PC-3 (cell line): ENCODE data around the gene RPRD1A. TPM values are rescaled to one million over a fixed set of nuclear protein-coding genes. Genes with fewer than 3 reads are reported as not detected.

ENCODE experiments used
- ATAC-seq: fragments of 200-7000 bp; cut with Tn5 transposase; 2 replicates; pipeline ENCODE4 v1.9.1; 2020; ENCODE audit warnings: mild to moderate bottlenecking, moderate library complexity
- BruUV-seq: library from RNA; stranded (reverse); fragments of 400-500 nt; replicated peaks from 2 replicates; lab custom pipeline; 2021; lab: Mats Ljungman, UMichigan
- CTCF ChIA-PET: fragments of 300-600 bp; sonication (Branson Sonifier 250); formaldehyde crosslinking; loops from one replicate; lab custom pipeline; 2022; ENCODE audit warnings: antibody characterized with exemption; lab: Charles Lee
- POLR2A ChIA-PET: fragments of 300-600 bp; sonication (Branson Sonifier 250); formaldehyde crosslinking; loops from one replicate; lab custom pipeline; 2022; ENCODE audit warnings: antibody characterized with exemption; ENCODE audit not compliant: unreplicated experiment; lab: Charles Lee
- DNase-seq: peaks from one replicate; pipeline ENCODE4 v3.0.0-alpha.2; 2015
- H2AFZ ChIP-seq: fragments of 300-600 bp; sonication (generic); 2 replicates; pipeline ENCODE4 v1.6.0; 2016; ENCODE audit warnings: antibody characterized with exemption, low read length
- H3F3A ChIP-seq: fragments of 300-600 bp; sonication (generic); one replicate; pipeline ENCODE4 v1.6.0; 2017; ENCODE audit warnings: antibody characterized with exemption, low read length, control low read depth, mild to moderate bottlenecking; ENCODE audit not compliant: unreplicated experiment
- H3K27ac ChIP-seq: fragments of 300-600 bp; sonication (generic); 2 replicates; pipeline ENCODE4 v1.5.1; 2016; ENCODE audit warnings: mild to moderate bottlenecking, low read length
- H3K27me3 ChIP-seq: fragments of 300-600 bp; sonication (generic); 2 replicates; pipeline ENCODE4 v1.6.1; 2016; ENCODE audit warnings: low read length, mixed read lengths
- H3K36me3 ChIP-seq: fragments of 300-600 bp; sonication (generic); 2 replicates; pipeline ENCODE4 v1.6.1; 2016; ENCODE audit warnings: low read depth, mixed run types, low read length, mixed read lengths
- H3K4me1 ChIP-seq: fragments of 300-600 bp; sonication (generic); 2 replicates; pipeline ENCODE4 v1.5.1; 2016; ENCODE audit warnings: low read length; ENCODE audit not compliant: insufficient read depth
- H3K4me2 ChIP-seq: fragments of 300-600 bp; sonication (generic); 2 replicates; pipeline ENCODE4 v1.6.0; 2016; ENCODE audit warnings: low read length
- H3K4me3 ChIP-seq: fragments of 300-600 bp; sonication (generic); 2 replicates; pipeline ENCODE4 v1.5.1; 2016; ENCODE audit warnings: mild to moderate bottlenecking, low read length, mixed read lengths
- H3K79me2 ChIP-seq: fragments of 300-600 bp; sonication (generic); 2 replicates; pipeline ENCODE4 v1.6.1; 2017; ENCODE audit warnings: low read length, mixed read lengths
- H3K9ac ChIP-seq: fragments of 300-600 bp; sonication (generic); 2 replicates; pipeline ENCODE4 v1.6.0; 2016; ENCODE audit warnings: mild to moderate bottlenecking, low read length
- H3K9me2 ChIP-seq: fragments of 300-600 bp; sonication (generic); replicated peaks from 2 replicates; pipeline ENCODE4 v1.6.1; 2016; ENCODE audit warnings: mixed run types, low read length, mixed read lengths
- H3K9me3 ChIP-seq: fragments of 300-600 bp; sonication (generic); 2 replicates; pipeline ENCODE4 v1.6.1; 2016; ENCODE audit warnings: low read length, mixed read lengths
- H4K20me1 ChIP-seq: fragments of 300-600 bp; sonication (generic); 2 replicates; pipeline ENCODE4 v1.6.1; 2016; ENCODE audit warnings: low read length, mixed read lengths
- CTCF ChIP-seq: fragments of 300-600 bp; sonication (generic); conservative IDR thresholded peaks from 2 replicates; pipeline ENCODE4 v1.5.1; 2017; ENCODE audit warnings: antibody characterized with exemption, low read depth, mild to moderate bottlenecking, low read length
- EZH2 ChIP-seq: fragments of 300-600 bp; sonication (generic); IDR thresholded peaks from one replicate; pipeline ENCODE4 v1.6.1; 2017; ENCODE audit warnings: antibody characterized with exemption, mild to moderate bottlenecking, low read length; ENCODE audit not compliant: unreplicated experiment
- EZH2phosphoT487 ChIP-seq: fragments of 300-600 bp; sonication (generic); IDR thresholded peaks from 2 replicates; pipeline ENCODE4 v1.6.1; 2018; ENCODE audit warnings: mild to moderate bottlenecking, antibody characterized with exemption, low read length, borderline replicate concordance
- intact Hi-C: fragments of 100-400 bp; cut with micrococcal nuclease; formaldehyde crosslinking; loops from 2 replicates; pipeline ENCODE4 v1.9.0; 2023
- total RNA-seq: library from RNA; depleted of rRNA; stranded (reverse); fragments of >200 nt; gene quantifications from 2 replicates; pipeline ENCODE4 v1.2.3, GENCODE V29; 2014

RPRD1A gene
- total RNA-seq, 1 experiment from 2014 or later = 42.2 TPM

DNA sequence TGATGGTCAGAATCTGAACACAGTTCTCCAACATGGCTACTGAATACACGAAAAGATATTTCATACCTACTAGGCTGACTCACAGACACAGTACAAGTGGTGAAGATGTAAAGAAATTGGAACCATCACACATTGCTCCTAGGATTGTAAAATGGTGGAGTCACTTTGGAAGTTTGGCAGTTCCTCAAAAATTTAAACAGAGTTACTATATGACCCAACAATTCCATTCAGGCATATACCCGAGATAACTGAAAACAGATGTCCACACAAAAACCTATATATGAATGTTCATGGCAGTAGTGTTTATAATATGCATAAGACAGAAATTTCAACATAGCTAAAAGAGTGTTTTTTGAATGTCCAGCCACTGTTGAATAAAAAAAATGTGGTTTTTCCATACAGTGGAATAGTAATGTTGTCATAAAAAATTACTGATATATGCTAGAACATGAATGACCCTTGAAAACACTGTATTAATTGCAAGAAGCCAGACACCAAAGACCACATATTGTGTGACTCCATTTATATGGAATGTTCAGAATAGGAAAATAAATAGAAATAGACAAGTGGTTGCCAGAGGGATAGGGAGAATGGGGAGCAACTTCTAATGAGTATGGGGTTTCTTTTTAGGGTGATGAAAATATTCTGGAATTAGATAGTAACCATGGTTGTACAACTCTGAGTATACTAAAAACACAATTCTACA is 84.8 kb downstream of the RPRD1A start:
- no peak for ATAC-seq
- Histone ChIP-seq H3K4me2 (no peak overlapping the region), H4K20me1 (no peaks in the 10 kb centered on the region), H3F3A (no peaks in the 10 kb centered on the region), H3K4me3 (no peak overlapping the region), H3K9ac (no peak overlapping the region), H3K27me3 (no peaks in the 10 kb centered on the region), H3K36me3 (no peaks in the 10 kb centered on the region), H3K4me1 (no peaks in the 10 kb centered on the region), H3K79me2 (no peaks in the 10 kb centered on the region), H2AFZ (no peak overlapping the region), H3K27ac (no peak overlapping the region), H3K9me3 (no peaks in the 10 kb centered on the region), H3K9me2 (no peaks in the 10 kb centered on the region)
- no peak for TF ChIP-seq EZH2phosphoT487
- TF ChIP-seq EZH2 = no peak
- no peak for TF ChIP-seq CTCF
- BruUV-seq = no TSS peak
- CTCF ChIA-PET = no interaction called here
- no peak for DNase-seq
- intact Hi-C loops = no loop called here
- POLR2A ChIA-PET = interaction anchor here (0.7 kb wide), 1 partner anchor 101 kb away, joined by 4 read pairs; no protein-coding TSS in a partner anchor

DNA sequence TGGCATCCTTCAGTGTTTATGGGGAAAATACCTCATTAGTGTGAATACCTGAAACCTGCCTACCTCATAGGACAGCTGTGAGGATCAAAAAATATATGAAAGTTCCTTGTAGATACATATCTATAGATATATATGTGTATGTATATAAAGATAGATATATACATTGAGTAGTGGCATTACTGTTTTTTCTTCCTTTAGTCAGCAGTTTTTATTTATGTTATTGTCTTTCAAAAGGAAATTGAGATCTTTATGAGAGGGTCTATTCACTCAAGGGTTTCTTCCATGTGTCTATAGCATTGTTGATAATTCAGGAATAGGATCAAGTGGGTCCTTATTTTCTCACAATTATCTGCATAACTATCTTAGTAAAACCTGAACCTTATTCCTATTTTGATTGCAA is 88.2 kb downstream of the RPRD1A start:
- H3K9me2 ChIP-seq = no peaks in the 10 kb centered on the region
- H3K79me2 ChIP-seq = peaks cover 8% of the 10 kb centered on the region
- no TSS peak for BruUV-seq
- intact Hi-C loops = no loop called here
- H2AFZ ChIP-seq = no peak overlapping the region
- no peak overlapping the region for H3K4me3 ChIP-seq
- no peak for TF ChIP-seq EZH2
- TF ChIP-seq CTCF = no peak
- TF ChIP-seq EZH2phosphoT487 = no peak
- ATAC-seq = no peak
- no peaks in the 10 kb centered on the region for H3F3A ChIP-seq
- H3K36me3 ChIP-seq = peaks cover 6% of the 10 kb centered on the region; the same call in 1 of the 2 replicates
- ChIA-PET POLR2A (no interaction called here), CTCF (no interaction called here)
- H3K27me3 ChIP-seq = no peaks in the 10 kb centered on the region
- H3K4me2 ChIP-seq = no peak overlapping the region
- DNase-seq = no peak
- no peaks in the 10 kb centered on the region for H3K4me1 ChIP-seq
- H3K9me3 ChIP-seq = no peaks in the 10 kb centered on the region
- no peaks in the 10 kb centered on the region for H4K20me1 ChIP-seq
- no peak overlapping the region for H3K27ac ChIP-seq
- H3K9ac ChIP-seq = no peak overlapping the region

DNA sequence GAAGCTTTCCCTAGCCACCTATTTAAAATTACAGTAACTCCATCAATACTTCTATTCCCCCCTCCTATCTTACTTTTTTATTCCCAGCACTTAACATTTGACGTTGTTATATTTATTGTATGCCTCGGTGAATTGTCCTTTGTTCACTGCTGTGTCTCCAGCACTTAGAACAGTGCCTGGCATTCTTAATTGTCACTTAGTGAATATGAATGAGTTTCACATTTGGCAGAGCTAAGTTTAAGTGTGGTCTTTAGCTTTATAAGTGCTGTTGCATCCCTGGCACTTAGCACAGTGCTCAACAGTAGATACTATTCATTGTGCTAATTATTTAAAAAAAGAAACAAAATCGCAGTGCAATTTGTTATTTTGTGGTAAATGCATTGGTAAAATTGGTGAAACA is 93.2 kb downstream of the RPRD1A start:
- peak overlapping the region; percentile 84; the same call in 1 of the 2 replicates for H3K4me3 ChIP-seq
- POLR2A ChIA-PET = no interaction called here

More for the DNA sequence above, 93.2 kb downstream of the RPRD1A start:
- H3K9ac ChIP-seq = no peak overlapping the region
- no peaks in the 10 kb centered on the region for H4K20me1 ChIP-seq
- no peak overlapping the region for H3K27ac ChIP-seq
- peaks cover 6% of the 10 kb centered on the region; the same call in 1 of the 2 replicates for H3K36me3 ChIP-seq
- intact Hi-C loops = loop anchor here (5.0 kb wide), 1 partner anchor 392 kb away; the partner anchor contains the start of gene GALNT1
- H3F3A ChIP-seq = no peaks in the 10 kb centered on the region
- H2AFZ ChIP-seq = no peak overlapping the region
- no peak for TF ChIP-seq EZH2
- no peak for TF ChIP-seq EZH2phosphoT487
- no peak for TF ChIP-seq CTCF
- no peaks in the 10 kb centered on the region for H3K9me3 ChIP-seq
- no peaks in the 10 kb centered on the region for H3K4me1 ChIP-seq
- no peaks in the 10 kb centered on the region for H3K9me2 ChIP-seq
- peaks cover 24% of the 10 kb centered on the region for H3K79me2 ChIP-seq
- peak overlapping the region; percentile 92 for H3K4me2 ChIP-seq
- CTCF ChIA-PET = no interaction called here
- DNase-seq = no peak
- no TSS peak for BruUV-seq
- no peak for ATAC-seq
- no peaks in the 10 kb centered on the region for H3K27me3 ChIP-seq
